NT2/D1 (cell line): Measurements from ENCODE around the gene NEO1.

Experiments
- DNase-seq: peaks from one replicate; pipeline ENCODE4 v3.0.0-alpha.2; 2011; ENCODE audit warnings: low read depth, low spot score
- H3K27me3 ChIP-seq: 2 replicates; pipeline ENCODE4 v1.6.0; 2011; ENCODE audit warnings: mild to moderate bottlenecking; ENCODE audit not compliant: insufficient read length, insufficient read depth
- H3K36me3 ChIP-seq: 2 replicates; pipeline ENCODE4 v1.6.1; 2011; ENCODE audit warnings: mild to moderate bottlenecking, low read length, mixed read lengths; ENCODE audit not compliant: insufficient read depth, insufficient read length
- H3K4me1 ChIP-seq: 2 replicates; pipeline ENCODE4 v1.5.1; 2011; ENCODE audit not compliant: insufficient read depth, insufficient read length
- H3K4me3 ChIP-seq: 2 replicates; pipeline ENCODE4 v1.5.1; 2011; ENCODE audit warnings: low read depth; ENCODE audit not compliant: insufficient read length
- H3K9ac ChIP-seq: 2 replicates; pipeline ENCODE4 v1.6.0; 2011; ENCODE audit warnings: low read depth; ENCODE audit not compliant: insufficient read length
- H3K9me3 ChIP-seq: 2 replicates; pipeline ENCODE4 v1.5.1; 2011; ENCODE audit warnings: mild to moderate bottlenecking, low read length; ENCODE audit not compliant: insufficient read depth
- SUZ12 ChIP-seq: IDR thresholded peaks from 2 replicates; pipeline ENCODE4 v1.6.1; 2011; ENCODE audit not compliant: insufficient read length, insufficient read depth; ENCODE audit errors: extremely low read depth
- YY1 ChIP-seq: IDR thresholded peaks from 2 replicates; pipeline ENCODE4 v1.6.1; 2011; ENCODE audit not compliant: insufficient read length, insufficient read depth
- ZNF274 ChIP-seq: IDR thresholded peaks from 2 replicates; pipeline ENCODE4 v1.6.1; 2011; ENCODE audit warnings: mild to moderate bottlenecking, low read depth, low read length

Gene NEO1

DNA sequence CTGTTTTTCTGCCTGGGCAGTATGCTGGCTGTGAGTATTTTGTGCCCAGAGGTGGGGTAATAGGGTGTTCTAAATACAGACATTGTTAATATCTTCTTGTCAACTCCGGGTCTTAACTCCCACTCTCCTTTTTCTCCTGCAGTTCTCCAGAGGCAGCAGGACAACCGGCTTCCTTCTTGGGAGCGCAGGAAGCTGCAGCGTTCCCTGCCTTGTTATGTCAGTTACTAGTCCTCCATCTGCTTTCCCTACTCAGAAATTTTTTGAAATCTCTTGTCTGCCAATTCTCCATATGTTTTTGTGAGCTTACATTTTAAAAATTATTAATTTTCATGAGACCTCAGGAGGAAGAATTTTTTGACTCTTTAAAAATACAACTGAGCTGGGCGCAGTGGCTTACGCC lies 67.2 kb downstream of the NEO1 start:
- H3K27me3 ChIP-seq, result no peaks in the 10 kb centered on the region
- H3K4me3 ChIP-seq, result no peak overlapping the region
- H3K36me3 ChIP-seq, result peaks cover 12% of the 10 kb centered on the region
- TF ChIP-seq SUZ12, result no peak
- no peak for TF ChIP-seq YY1
- TF ChIP-seq ZNF274, result no peak
- H3K4me1 ChIP-seq, result no peaks in the 10 kb centered on the region
- no peak overlapping the region for H3K9ac ChIP-seq
- H3K9me3 ChIP-seq, result no peaks in the 10 kb centered on the region
- DNase-seq, result no peak

DNA sequence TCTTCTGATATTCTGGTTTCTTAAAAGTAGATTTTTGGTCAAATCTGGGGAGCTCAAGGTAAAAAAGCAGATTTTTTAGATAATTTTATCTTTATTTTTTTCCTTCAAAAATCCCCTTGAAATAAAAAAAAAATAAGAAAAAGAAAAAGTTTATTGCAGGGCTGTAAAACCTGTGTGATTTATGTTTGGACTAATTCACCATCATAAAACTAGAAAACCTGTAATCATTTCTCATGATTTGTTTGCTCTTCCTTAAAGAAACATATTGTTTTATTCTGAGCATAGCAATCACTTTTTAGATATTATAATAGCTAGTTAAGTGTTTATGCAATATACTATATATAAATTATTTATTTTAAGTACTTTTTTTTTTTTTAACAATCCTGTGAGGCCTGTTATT lies 68.0 kb downstream of the NEO1 start:
- H3K9me3 ChIP-seq, result no peaks in the 10 kb centered on the region
- H3K4me1 ChIP-seq, result no peaks in the 10 kb centered on the region
- H3K27me3 ChIP-seq, result no peaks in the 10 kb centered on the region
- DNase-seq, result no peak
- peaks cover 12% of the 10 kb centered on the region for H3K36me3 ChIP-seq
- no peak for TF ChIP-seq YY1
- no peak for TF ChIP-seq SUZ12
- TF ChIP-seq ZNF274, result no peak
- no peak overlapping the region for H3K9ac ChIP-seq
- H3K4me3 ChIP-seq, result no peak overlapping the region

DNA sequence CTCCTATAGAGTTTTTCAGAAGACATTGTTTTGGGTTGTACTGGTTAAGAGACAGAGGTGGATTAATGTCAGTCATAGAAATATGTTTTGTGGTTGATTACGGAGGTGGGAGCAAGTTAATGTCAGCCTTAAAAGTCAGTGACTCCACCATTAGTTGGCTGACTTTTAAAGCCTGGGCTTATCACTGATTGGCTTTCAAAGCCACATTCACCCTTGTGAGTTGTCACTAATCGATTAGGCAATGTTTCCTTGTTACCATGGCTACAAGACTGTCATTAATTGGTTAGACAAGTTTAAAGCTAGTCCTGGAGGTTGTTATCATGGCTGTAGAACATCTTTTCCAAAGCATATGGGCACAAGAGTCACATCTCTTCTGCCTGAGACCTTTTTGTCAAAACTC lies 73.0 kb downstream of the NEO1 start:
- TF ChIP-seq ZNF274 (no peak), YY1 (no peak), SUZ12 (no peak)
- Histone ChIP-seq H3K4me3 (no peak overlapping the region), H3K4me1 (no peaks in the 10 kb centered on the region), H3K9ac (no peak overlapping the region), H3K36me3 (peaks cover 13% of the 10 kb centered on the region), H3K27me3 (no peaks in the 10 kb centered on the region), H3K9me3 (no peaks in the 10 kb centered on the region)
- no peak for DNase-seq

DNA sequence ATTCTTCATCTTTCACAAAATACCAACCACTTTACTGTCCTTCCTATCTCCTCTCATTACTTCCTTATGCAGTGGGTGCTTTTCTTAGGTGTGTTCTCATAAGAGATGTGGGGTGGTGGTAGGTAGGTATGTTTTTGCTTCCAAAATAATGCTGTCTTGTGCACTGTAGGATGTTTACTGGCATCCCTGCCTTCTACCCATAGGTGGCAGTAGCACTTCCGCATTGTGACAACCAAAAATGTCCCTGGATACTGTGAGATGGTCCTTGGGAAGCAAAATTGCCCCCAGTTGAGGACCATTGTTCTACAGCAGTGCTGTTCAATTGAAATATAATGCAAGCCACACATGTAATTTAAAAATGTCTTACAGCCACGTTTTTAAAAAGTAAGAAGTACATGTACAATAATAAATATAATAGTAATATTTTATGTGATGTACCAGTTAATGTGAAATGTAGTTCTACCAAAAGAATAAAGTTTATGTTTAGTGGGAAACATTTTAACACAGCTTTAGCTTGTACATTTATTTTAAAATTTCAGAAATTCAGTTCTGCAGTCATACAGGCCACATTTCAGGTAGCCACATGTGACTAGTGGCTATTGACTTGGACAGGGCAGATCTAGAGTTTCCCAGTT lies 75.2 kb downstream of the NEO1 start:
- peak; percentile 38 for DNase-seq
- H3K36me3 ChIP-seq, result peaks cover 12% of the 10 kb centered on the region
- H3K9me3 ChIP-seq, result no peaks in the 10 kb centered on the region
- H3K9ac ChIP-seq, result no peak overlapping the region
- H3K27me3 ChIP-seq, result no peaks in the 10 kb centered on the region
- peaks cover 2% of the 10 kb centered on the region for H3K4me1 ChIP-seq
- TF ChIP-seq ZNF274 (no peak), YY1 (no peak), SUZ12 (no peak)
- H3K4me3 ChIP-seq, result no peak overlapping the region

DNA sequence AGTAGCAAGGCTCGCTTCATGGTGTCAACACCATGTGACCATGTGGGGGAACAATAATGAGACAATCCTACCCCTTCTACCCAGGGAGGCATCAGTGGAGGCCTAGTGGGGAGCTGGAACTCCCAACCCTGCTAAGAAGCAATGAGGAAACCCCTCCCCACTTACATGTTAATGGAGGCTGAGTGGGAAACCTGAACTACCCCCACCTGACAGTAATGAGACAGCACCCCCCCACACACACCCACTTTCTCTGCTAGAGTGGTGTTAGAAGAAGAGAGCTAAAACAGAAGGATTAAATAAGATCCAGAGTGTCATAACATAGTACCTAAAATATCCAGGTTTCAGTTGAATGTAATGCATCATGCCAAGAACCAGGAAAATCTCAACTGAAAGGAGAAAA lies 78.6 kb downstream of the NEO1 start:
- Histone ChIP-seq H3K9ac (no peak overlapping the region), H3K36me3 (peaks cover 9% of the 10 kb centered on the region)
- no peak for TF ChIP-seq ZNF274
- no peak for TF ChIP-seq YY1
- no peak for TF ChIP-seq SUZ12

DNA sequence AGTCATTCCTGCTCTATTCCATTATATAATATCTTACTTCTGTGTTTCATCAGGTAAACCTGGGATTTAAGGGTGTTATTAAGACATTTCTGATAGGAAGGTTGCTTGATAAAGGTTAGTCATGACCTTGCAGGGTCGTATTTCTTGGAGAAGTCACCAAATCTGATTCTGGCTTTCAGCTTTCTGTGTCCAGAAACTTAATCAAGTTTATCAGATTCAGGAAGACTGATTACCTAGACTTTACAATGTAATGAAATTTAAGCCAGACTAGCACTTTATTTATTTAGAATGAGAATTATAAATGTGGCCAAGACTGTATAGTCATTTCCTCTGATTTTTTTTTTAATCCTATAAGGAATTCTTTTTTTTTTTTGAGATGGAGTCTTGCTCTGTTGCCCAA lies 81.9 kb downstream of the NEO1 start:
- TF ChIP-seq ZNF274 (no peak), SUZ12 (no peak), YY1 (no peak)
- DNase-seq, result no peak
- Histone ChIP-seq H3K9ac (no peak overlapping the region), H3K4me3 (no peak overlapping the region), H3K9me3 (no peaks in the 10 kb centered on the region), H3K27me3 (no peaks in the 10 kb centered on the region), H3K36me3 (peaks cover 4% of the 10 kb centered on the region), H3K4me1 (peaks cover 2% of the 10 kb centered on the region)

More for the DNA sequence above, 78.6 kb downstream of the NEO1 start:
- no peak for DNase-seq
- no peak overlapping the region for H3K4me3 ChIP-seq
- no peaks in the 10 kb centered on the region for H3K27me3 ChIP-seq
- peaks cover 2% of the 10 kb centered on the region for H3K4me1 ChIP-seq
- no peaks in the 10 kb centered on the region for H3K9me3 ChIP-seq

DNA sequence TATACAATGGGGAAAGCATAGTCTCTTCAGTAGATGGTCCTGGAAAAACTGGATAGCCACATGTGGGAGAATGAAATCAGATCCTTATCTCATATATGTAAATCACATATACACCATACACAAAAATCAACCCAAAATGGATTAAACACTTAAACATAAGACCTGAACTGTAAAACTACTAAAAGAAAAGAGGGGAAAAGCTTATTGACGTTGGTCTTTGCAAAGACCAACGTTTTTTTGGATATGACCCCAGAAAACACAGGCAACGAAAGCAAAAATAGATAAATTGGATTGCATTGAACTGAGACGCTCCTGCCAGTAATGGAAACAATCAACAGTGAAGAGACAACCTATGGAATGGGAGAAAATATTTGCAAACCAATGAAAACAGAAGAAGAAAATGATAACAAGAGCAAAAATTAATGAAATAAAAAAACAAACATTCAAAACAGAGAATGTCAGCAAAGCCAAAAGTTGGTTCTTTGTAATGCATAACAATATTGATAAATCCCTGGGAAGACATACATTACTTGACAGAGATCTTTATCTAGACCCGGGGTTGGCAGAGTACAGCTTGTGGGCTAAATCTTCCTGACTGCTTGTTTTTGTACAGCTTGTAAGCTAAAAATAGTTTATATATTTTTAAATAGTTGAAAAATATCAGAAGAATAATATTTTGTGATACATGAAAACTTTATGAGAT lies 86.9 kb downstream of the NEO1 start:
- no peak for TF ChIP-seq ZNF274
- TF ChIP-seq YY1, result no peak
- no peak for TF ChIP-seq SUZ12
- Histone ChIP-seq H3K4me1 (no peaks in the 10 kb centered on the region), H3K4me3 (no peak overlapping the region), H3K27me3 (no peaks in the 10 kb centered on the region), H3K9me3 (no peaks in the 10 kb centered on the region), H3K36me3 (peaks cover 12% of the 10 kb centered on the region), H3K9ac (no peak overlapping the region)
- no peak for DNase-seq
